ENCODE measurements around the gene FTO.

The FTO gene

GRCh38 chr16:53761962-53762703 lies 58.2 kb downstream of the FTO start:
- Histone ChIP-seq H3K9ac (ENCODE audit: low read length) (no peak overlapping the region), H2AFZ (ENCODE audit: low read length) (no peak overlapping the region), H3K4me3 (ENCODE audit: low read length) (no peak overlapping the region), H3K9me3 (replicated peaks; ENCODE audit: insufficient read depth, low read length) (no peaks in the 10 kb centered on the region), H3K27ac (ENCODE audit: low read length) (no peak overlapping the region), H3K27me3 (replicated peaks; ENCODE audit: insufficient read depth, low read length) (no peaks in the 10 kb centered on the region), H3K4me2 (ENCODE audit: low read depth, low read length) (no peak overlapping the region), H3F3A (ENCODE audit: insufficient read depth, low read length) (no peaks in the 10 kb centered on the region), H3K9me2 (replicated peaks; ENCODE audit: insufficient read depth, low read length) (no peaks in the 10 kb centered on the region; the same call in 1 of the 2 replicates), H3K4me1 (ENCODE audit: low read length) (no peaks in the 10 kb centered on the region), H3K36me3 (replicated peaks; ENCODE audit: insufficient read depth, low read length) (no peaks in the 10 kb centered on the region), H3K79me2 (ENCODE audit: low read length) (no peaks in the 10 kb centered on the region), H4K20me1 (ENCODE audit: insufficient read depth, low read length) (no peaks in the 10 kb centered on the region)
- TF ChIP-seq CTCF (IDR thresholded peaks at IDR 0.05; ENCODE audit: low read length) (no peak), EZH2 (optimal IDR thresholded peaks at IDR 0.05; ENCODE audit: low read depth, low read length) (no peak), EZH2phosphoT487 (IDR thresholded peaks at IDR 0.05; ENCODE audit: low read length) (no peak)
- no peak for DNase-seq

- no peaks in the 10 kb centered on the region; the same call in 1 of the 2 replicates for H3K9me2 ChIP-seq (replicated peaks; ENCODE audit: insufficient read depth, low read length)
- no peaks in the 10 kb centered on the region for H4K20me1 ChIP-seq (ENCODE audit: insufficient read depth, low read length)
- H3K4me3 ChIP-seq (ENCODE audit: low read length): no peak overlapping the region
- no peak for DNase-seq
- no peak overlapping the region for H3K27ac ChIP-seq (ENCODE audit: low read length)
- no peaks in the 10 kb centered on the region for H3F3A ChIP-seq (ENCODE audit: insufficient read depth, low read length)
- no peak overlapping the region for H3K4me2 ChIP-seq (ENCODE audit: low read depth, low read length)
- 0 out of 2 replicates have a peak, but pooled peaks cover 1% of the 10 kb centered on the region for H3K4me1 ChIP-seq (ENCODE audit: low read length)
- no peaks in the 10 kb centered on the region for H3K36me3 ChIP-seq (replicated peaks; ENCODE audit: insufficient read depth, low read length)
- H2AFZ ChIP-seq (ENCODE audit: low read length): no peak overlapping the region
- TF ChIP-seq CTCF (IDR thresholded peaks at IDR 0.05; ENCODE audit: low read length) (no peak), EZH2phosphoT487 (IDR thresholded peaks at IDR 0.05; ENCODE audit: low read length) (no peak)
- H3K9ac ChIP-seq (ENCODE audit: low read length): no peak overlapping the region
- no peaks in the 10 kb centered on the region for H3K9me3 ChIP-seq (replicated peaks; ENCODE audit: insufficient read depth, low read length)
- H3K27me3 ChIP-seq (replicated peaks; ENCODE audit: insufficient read depth, low read length): no peaks in the 10 kb centered on the region
- no peaks in the 10 kb centered on the region; the same call in 1 of the 2 replicates for H3K79me2 ChIP-seq (ENCODE audit: low read length)
Observed at GRCh38 chr16:53766304-53767016, 62.5 kb downstream of the FTO start.

- Histone ChIP-seq H3K36me3 (replicated peaks; ENCODE audit: insufficient read depth, low read length) (no peaks in the 10 kb centered on the region), H3K9me3 (replicated peaks; ENCODE audit: insufficient read depth, low read length) (no peaks in the 10 kb centered on the region), H3K27ac (ENCODE audit: low read length) (no peak overlapping the region), H2AFZ (ENCODE audit: low read length) (no peak overlapping the region), H3K27me3 (replicated peaks; ENCODE audit: insufficient read depth, low read length) (no peaks in the 10 kb centered on the region), H3K79me2 (ENCODE audit: low read length) (no peaks in the 10 kb centered on the region; the same call in 1 of the 2 replicates), H3K9ac (ENCODE audit: low read length) (no peak overlapping the region), H3F3A (ENCODE audit: insufficient read depth, low read length) (no peaks in the 10 kb centered on the region), H3K4me3 (ENCODE audit: low read length) (no peak overlapping the region), H3K9me2 (replicated peaks; ENCODE audit: insufficient read depth, low read length) (no peaks in the 10 kb centered on the region; the same call in 1 of the 2 replicates), H3K4me2 (ENCODE audit: low read depth, low read length) (no peak overlapping the region), H3K4me1 (ENCODE audit: low read length) (0 out of 2 replicates have a peak, but pooled peaks cover 4% of the 10 kb centered on the region), H4K20me1 (ENCODE audit: insufficient read depth, low read length) (no peaks in the 10 kb centered on the region)
- DNase-seq: no peak
- TF ChIP-seq CTCF (IDR thresholded peaks at IDR 0.05; ENCODE audit: low read length) (no peak), EZH2 (optimal IDR thresholded peaks at IDR 0.05; ENCODE audit: low read depth, low read length) (no peak), EZH2phosphoT487 (IDR thresholded peaks at IDR 0.05; ENCODE audit: low read length) (no peak)
Observed at GRCh38 chr16:53768167-53768566, 64.2 kb downstream of the FTO start.
